22Rv1 (cell line): ENCODE results near the gene BUD13.

Experiments used
- CTCF ChIP-seq: fragments of 450-650 bp; IDR thresholded peaks from 2 replicates; pipeline ENCODE4 v1.5.1; 2017; ENCODE audit warnings: mild to moderate bottlenecking
- ZFX ChIP-seq: fragments of 450-650 bp; IDR thresholded peaks from 2 replicates; pipeline ENCODE4 v1.6.1; 2017; ENCODE audit warnings: antibody characterized with exemption, borderline replicate concordance

DNA sequence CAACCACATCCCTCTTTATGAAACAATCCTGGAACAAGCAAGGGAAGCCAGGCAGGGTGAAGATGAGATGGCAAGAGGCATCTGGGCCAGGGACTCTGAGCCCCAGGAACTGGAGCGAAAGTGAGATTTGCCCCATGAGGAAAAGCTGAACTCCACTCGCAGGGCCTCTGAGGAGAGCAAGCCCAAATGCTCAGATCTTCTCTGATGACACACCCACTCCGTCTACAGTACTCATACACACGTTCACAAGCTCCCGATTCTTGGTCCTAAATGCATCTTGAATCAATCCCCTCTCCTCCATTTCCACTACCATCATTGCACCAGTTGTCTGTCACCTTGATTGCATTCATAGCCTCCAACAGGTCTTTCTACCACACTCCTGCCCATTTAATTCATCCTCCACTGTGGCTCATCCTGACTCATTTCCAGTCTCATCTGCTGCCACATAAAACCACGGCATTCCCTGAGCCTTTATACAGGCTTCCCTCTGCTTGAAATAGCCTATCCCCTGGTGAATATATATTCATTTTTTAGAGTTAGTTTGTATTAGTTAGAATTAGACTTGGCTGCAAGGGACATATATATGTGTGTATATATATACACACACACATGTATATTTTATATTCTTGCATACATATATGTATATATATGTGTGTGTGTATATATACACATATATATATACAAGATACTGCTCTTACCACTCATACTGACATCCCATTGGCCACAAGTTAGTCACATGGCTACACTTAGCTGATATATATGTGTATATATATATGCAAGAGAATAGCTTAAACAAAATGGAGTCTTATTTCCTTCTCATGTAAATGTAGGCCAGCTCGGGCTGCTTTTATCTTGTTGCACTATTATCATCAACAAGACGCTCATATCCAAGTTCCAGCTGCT, 20.3 kb upstream of the BUD13 start:
- TF ChIP-seq ZFX (no peak), CTCF (no peak)
